OCI-LY3 (cell line): ENCODE results near the gene ABL1.

Experiments
- EZH2phosphoT487 ChIP-seq: fragments of 200-600 bp; shearing (Covaris generic); IDR thresholded peaks from 2 replicates; pipeline ENCODE4 v1.6.1; 2018; ENCODE audit warnings: antibody characterized with exemption, mixed run types, low read depth
- TF ChIP-seq, protein P1 (sequence below): fragments of 200-600, 300-600 bp; sonication (generic); IDR thresholded peaks from 2 replicates; pipeline ENCODE4 v1.5.1; 2014; ENCODE audit warnings: antibody characterized with exemption, low read length, low read depth

DNA sequence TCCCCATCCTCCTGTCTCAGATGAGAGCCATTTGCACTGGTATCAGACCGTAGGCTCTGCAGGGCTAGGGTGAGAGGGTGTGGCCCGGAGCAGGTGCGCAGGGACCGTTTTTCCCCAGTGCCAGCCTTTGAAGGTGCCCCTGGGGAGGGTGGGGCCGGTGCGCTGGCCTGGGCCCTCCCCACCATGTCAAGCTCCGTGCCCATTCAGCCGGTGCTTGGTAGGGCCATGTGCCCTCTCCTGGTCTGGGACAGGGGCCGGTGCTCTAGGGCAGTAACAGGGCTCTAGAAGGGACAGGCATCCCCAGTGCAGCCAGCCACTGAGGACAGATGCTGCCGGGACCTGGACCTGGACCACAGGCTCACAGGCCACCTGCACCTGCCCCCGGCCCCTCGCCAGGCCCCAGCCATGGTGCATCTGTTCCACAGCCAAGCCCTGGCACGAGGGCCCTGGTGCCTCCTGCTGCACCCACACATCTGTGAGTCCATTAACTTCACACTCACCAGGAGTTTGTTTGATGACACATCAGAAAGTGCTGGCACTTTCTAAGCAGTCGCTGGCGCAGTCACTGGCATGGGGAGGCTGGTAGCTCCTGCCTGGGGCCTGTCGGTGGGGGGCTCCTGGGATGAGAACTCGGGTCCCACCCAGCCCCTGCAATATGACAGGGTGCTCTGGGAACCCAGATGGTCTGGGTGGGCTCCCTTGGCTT is 66.6 kb downstream of the ABL1 start:
- TF ChIP-seq, protein P1, sequence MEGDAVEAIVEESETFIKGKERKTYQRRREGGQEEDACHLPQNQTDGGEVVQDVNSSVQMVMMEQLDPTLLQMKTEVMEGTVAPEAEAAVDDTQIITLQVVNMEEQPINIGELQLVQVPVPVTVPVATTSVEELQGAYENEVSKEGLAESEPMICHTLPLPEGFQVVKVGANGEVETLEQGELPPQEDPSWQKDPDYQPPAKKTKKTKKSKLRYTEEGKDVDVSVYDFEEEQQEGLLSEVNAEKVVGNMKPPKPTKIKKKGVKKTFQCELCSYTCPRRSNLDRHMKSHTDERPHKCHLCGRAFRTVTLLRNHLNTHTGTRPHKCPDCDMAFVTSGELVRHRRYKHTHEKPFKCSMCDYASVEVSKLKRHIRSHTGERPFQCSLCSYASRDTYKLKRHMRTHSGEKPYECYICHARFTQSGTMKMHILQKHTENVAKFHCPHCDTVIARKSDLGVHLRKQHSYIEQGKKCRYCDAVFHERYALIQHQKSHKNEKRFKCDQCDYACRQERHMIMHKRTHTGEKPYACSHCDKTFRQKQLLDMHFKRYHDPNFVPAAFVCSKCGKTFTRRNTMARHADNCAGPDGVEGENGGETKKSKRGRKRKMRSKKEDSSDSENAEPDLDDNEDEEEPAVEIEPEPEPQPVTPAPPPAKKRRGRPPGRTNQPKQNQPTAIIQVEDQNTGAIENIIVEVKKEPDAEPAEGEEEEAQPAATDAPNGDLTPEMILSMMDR, result no peak
- TF ChIP-seq EZH2phosphoT487, result no peak
